ENCODE data around the gene RIMBP2. TPM values are rescaled to one million over a fixed set of nuclear protein-coding genes. Genes with fewer than 3 reads are reported as not detected.
"Not testable (repeated sequence)": the region's sequence is repeated elsewhere in the genome, so short reads cannot be mapped to it uniquely, and the experiment has no call there.

Gene RIMBP2
- total RNA-seq, 1 donor from 2014 or later, result 0.62 TPM

DNA sequence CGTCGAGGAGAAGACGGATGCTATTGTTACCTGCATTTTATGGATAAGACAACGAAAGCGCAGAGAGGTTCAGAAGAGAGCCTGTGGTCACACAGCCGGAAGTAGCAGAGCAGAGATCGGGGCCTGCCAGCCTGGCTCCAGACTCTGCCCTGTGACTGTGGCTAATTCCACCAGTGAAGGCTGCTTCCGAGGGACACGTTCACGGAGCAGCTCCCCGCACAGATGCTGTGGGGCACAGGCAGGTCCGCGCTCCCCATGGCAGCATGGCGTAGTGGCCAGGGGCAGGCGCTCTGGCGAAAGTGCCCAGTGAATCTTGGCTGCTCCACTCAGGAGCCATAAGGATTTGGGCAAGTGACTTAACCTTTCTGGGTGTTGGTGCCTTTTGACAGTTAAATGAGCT is 9.8 kb downstream of the RIMBP2 start:
- DNase-seq, result no peak

DNA sequence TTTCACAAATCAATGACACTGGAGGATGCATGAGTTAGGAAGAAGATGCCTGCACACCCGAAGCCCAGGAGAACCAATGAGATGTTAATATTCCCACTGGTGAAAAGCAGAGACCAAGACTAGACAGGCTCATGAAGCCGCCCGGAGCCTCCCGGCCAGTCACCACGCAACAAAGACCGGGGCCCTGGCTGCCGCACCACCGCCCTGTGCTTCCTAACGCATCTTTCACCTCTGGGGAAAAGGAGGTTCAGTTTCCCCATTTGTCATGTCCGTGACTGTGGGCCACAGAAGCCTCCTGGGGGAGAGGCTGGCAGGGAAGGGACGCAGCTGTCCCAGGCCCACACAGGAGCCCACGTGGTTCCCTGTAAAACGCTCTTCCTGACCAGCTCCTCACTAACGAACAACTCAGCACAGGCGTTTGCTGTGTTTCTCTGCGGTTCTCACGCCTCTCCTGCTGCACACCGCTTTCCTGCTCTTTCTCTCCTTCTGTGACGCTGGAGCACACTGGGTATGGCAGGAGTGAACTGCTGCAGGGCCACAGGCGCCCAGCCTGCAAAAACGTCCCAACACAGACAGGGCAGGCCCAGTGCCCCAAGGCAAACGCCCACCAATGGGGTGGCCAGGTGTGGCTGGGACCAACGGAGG is 10.8 kb downstream of the RIMBP2 start:
- no peak for DNase-seq

DNA sequence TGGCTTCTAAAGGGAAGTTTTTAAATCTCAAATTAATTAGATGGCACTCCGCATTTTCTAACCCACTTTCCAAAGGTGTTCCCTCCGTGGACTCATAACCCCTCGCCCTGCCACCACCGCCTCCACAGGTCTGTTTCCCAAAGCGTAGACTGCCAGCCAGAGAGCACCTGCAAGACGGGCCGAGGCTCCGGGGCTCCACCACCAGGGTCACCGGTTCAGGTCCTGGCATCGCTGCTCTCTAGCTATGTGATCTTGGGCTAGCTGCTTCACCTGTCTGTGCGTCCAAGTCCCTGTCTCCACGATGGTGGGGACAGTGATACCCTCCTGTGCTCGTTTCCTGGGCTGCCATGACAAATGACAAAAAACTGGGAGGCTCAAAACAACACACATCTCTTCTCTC is 11.5 kb downstream of the RIMBP2 start:
- DNase-seq, result no peak

DNA sequence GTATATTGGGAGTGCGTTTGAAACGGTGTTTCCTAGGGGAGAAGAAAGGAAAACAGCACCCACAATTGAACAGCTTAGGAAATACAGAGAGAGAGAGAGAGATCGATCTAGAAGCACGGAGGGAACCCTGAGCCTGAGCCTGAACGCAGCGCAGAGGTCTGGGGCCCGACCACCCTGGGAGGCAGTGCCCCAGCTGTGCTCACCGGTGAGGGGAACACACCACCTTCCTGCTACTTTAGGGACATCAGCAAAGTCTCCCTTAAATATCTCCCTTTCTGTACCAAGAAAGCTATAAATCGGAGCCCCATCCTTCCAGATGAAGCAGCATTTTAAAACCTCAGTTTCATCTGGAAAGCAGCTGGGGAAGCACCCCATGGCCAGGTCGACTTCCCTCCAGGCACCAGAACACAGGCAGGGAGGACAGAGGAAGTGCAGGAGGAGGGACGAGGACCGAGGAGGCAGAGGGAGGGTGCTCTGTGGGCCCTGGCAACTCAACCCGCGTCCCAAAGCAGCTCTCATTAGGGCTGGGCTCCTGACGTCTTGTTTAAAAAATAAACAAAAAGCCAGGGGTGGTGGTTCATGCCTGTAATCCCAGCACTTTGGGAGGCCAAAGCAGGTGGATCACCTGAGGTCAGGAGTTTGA is 12.2 kb downstream of the RIMBP2 start:
- DNase-seq, result no peak

DNA sequence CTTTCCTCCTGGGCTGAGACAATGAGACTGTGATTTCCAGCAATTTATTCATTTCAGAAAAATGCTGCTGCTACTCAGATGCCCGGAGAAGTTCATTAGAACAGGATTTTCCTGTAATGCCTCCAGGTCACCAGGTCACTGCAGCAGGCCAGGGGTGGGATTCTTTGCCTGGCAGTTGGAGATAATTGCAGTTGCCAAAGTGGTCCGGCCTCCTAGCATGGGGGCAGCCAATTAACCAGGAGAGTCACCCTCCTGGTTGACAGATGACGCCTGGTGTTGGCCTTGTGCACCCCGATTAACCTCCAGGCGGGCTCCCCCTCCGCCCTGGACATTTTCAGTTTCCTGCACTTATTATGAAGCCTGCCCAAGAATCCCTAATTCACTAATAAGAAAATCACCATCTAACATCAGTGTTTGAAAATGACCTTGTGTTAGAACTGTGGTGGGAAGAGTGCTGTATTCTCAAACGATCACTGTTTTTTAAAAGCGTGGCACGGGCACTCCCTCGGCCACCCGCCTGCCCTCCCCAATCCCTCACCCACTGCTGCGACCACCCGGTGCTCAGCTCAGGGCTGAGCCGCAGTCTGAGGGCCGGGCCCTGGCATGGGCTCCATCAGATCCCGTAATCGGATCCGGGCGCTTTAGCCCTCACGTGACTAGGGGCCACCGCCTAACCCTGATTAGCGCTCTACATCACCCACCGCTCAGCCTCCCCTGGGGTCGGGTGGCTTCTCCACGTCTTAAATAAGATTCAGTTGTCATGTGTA is 12.9 kb downstream of the RIMBP2 start:
- DNase-seq, result no peak

DNA sequence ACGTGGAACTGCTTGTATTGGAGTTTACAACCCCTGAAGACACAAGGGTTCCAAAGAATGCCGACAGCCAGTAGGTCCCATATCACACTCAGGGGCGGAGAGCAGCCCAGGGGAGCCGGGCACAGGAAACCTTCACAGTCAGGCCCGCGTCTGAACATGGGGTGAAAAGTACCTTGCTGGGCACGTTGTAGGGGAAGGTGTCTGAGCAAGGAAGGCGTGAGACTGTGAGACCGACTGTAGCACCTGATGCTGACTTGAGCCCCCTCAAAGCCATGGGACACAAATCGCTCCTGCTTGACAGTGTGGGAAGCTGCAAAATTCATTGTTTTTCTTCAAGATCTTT is 14.7 kb downstream of the RIMBP2 start:
- DNase-seq, result no peak

DNA sequence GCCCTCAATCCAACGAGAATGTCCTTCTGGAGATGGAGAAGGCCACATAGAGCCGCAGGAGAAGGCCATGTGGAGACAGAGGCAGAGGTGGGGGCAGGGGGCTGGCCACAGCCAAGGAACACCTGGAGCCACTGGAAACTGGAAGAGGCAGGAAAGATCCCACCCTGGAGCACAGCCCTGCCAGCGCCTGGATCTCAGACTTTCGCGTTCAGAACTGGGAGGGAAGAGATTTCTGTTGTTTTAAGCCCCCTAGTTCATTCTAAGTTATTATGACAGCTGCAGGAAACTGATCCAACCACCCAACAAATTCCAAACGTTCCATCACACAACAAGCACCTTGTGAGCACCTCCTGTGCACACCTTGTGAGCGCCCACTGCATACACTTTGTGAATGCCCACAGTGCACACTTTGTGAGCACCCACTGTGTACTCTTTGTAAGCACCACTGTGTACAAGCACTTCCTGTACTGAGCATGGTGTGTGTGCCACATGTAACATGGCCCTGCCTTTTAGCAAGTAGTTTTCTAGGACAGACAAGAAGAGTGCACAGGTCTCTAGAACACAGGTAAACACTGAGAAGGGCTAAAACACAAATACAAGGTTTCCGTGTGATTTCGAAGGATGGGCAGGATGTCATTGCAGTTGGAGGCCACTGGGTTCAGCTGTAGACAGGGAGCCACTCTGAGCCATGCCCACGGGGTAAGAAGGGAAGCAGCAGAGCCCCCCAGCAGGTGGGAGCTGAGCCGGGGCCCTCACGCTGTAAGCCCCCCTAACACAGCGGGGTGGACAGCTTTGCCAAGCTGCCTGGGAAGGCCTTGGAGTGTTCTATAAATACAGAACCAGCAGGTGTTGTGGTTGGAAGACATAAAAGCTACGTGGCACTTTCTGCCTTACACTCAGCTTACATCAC is 15.4 kb downstream of the RIMBP2 start:
- DNase-seq, result no peak

DNA sequence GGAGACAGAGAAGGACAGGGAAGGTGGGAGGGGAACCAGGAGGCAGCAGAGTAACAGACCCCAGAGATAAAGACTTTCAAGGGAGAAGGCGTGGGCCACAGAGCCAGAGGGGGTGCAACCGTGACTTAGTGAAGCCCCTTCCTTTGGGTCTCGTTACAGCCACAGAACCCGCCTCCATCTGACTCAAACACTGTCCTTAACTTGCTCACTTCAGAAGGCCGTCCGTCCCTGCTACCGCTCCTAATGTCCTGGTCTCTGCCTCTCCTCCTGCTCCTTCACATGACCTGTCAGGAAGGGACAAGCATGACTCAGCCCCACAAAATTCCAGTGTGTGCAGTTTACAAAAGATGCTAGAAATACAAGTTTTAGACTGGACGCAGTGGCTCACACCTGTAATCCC is 18.0 kb downstream of the RIMBP2 start:
- DNase-seq, result no peak

DNA sequence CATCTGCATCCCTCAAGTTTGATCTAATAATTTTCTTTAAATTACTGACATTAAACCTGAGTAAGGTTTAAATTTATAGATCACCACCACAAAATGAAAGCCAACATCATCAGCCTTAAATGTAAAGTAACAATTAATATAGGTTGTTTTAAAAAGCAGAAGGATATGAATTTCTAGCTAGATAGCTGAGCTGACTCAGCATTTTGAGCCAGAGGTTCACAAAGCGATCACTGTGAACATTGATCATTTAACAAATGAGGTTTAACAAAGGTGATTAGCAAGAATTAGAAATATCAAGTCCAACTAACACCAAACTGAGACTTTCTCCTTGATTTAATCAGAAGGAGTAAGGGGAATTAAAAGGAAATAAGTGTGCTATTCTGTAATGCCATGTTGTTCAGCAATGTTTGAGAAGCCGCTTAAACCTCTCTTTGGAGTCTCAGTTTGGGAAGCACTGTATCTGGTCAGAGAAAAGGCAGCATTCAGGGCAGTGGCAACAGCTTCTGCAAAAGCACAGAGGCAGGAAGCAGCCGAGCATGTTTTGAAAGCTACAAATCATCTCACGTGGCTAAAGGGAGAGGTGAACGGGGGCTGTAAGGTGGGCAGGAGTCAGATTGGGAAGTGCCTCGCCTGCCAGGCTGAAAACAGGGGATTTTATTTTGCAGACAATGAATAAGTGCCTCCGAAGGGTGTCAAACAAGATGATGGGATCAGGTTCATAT is 19.6 kb downstream of the RIMBP2 start:
- DNase-seq, result no peak

DNA sequence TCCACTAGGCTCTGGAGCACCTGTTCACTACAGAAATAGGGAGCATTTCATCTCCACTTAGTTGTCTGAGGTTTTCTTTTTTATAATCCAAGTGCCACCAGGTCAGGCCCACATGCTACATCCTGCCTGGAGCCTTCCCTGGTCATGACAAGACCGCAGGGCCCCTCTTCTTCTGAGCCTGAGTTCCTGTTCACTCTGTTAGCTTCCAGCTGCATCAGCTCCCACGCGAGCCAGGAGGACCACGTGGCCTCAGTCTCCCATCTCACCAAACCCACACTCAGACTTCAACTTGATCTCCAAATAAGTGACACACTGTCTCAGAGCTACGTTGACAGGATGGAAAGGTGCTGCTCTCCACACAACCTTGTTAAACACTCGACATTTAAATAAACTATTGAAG is 21.0 kb downstream of the RIMBP2 start:
- no peak for DNase-seq

DNA sequence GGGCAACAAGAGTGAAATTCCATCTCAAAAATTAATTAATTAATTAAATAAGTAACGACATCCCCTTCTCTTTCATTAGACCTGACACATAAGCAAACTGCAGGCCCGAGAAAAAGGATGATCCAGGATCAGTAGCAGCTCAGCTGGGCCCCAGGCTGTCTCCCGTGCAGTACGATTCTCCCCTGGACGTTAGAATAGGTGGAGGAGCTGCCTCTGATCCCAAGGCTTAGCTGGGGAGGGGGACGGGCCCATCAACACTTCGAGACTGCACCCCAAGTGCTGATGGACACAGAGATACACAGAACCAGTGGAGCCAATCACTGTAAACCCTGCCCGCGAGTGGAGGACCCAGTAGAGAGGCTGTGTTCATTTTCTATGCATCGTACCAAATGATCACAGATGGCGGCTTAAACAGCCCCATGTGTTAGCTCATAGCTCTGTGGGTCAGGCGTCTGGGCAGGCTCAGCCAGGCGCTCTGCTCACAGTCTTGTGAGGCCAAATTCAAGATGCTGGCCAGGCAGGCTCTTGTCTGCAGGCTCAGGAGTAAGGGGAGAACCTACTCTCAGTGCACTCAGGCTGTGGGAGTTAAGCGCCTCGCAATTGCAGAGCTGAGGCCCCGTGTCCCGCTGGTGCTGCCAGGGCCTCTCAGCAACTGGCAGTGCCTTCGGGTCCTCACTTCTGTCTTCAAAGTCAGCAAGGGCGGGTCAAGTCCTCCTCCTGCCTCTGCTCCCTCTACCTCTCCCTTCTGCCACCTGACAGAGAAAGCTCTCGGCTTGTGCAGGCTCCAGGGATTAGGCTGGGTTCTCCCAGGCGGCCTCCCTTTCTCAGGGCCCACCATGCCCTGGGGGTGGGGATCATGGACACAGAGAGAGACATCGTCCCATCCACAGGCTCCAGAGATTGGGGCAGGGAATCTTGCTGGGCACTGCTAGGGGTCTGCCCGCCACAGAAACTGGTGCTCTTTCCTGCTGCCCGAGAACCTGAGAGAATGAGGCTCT is 26.4 kb downstream of the RIMBP2 start:
- DNase-seq, result no peak

DNA sequence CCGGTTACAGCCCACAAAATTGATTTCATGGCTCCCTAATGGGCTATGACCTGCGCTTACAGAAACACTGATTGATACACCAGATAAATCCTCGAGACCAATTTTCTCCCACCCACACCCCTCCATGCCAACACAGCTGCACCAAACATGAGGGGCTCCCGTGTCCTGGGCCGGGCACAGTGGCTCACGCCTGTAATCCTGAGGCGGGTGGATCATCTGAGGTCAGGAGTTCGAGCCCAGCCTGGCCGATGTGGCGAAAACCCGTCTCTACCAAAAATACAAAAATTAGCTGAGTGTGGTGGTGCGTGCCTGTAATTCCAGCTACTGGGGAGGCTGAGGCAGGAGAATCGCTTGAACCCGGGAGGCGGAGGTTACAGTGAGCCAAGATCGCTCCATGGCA is 27.1 kb downstream of the RIMBP2 start:
- DNase-seq, result not testable (repeated sequence)

DNA sequence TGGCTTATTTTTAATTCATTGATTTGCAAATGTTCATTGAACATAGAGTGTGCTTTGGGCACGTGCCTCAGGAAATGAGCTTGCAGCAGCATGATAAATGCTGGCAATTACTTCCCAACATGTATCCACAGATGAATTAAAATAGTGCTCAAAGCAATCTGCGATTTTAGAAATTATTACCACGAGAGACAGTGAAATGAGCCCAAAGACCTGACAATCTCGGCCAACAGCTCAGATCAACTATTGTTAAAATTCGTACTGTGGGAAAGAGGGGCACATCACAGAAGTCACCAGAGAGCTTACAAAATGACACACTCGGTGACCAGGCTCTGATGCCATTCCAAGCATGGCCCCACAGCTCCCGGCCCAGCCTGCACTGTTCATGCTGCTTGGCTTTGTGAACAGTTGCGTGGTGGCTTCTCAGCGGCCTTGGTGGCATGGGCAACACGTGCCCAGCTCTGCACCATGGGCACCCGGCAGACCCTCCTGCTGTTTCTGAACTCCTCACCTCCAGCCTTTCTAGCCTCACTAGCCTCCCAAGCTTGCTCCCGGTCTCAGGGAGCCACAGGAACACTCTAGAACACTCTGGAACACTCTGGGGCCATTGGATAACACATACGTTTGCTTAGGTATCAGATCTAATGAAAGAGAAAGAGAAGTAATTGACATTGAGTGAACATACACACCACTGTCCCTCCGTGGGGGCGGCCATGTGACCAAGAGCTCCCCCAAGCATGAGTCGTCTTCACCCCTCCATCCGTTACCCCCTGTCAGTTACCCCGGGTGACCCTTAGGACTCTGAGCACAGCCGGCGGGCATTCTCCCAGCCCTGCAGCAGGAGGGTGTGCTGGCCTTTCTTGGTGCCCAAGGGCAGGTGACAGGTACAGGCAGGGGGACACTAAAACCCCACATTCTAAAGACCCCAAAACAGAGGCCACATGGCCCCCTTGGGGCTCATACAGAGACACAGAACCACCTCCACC is 28.0 kb downstream of the RIMBP2 start:
- DNase-seq, result no peak

DNA sequence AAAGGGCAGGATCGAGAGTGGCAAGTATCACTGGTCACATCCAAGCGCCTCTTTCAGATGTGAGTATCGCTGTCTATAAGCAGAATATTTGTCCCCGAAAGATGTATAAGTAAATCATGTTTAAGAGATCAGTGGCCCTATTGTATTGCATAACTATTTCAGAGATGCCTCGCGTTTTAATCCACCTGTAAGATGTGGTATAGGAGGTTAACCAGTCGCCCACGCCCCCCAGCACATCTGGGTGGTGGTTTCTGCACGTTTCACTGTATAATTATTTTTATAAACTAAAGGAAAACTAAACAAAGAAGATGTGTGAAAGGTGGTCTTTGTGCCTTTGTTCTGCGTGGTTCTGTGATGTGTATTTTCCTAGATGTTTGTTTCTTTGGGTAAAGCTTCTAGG is 28.9 kb downstream of the RIMBP2 start:
- DNase-seq, result no peak

DNA sequence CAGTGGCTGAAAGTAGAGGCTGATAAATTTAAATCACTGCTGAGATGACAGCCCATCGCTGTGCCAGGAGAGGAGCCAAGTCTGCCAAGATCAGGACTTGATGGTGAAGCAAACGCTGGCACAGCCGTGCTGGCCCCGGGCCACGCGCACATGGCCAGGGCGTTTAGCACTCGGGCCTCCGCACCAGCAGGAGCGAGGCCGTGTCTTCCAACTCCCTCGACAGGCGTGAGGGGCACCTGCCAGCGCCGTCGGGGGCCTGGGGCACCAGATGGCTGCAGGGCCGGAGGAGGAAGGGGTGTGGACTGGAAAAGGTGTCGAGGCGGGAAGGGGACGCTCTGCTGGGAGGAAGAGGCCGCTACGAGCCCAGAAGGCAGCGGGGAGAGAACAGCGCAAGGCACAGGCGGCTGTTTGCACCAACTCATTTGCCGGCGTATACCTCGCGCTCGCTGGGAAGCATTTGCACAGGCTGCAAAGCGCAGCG is 29.5 kb downstream of the RIMBP2 start:
- no peak for DNase-seq

DNA sequence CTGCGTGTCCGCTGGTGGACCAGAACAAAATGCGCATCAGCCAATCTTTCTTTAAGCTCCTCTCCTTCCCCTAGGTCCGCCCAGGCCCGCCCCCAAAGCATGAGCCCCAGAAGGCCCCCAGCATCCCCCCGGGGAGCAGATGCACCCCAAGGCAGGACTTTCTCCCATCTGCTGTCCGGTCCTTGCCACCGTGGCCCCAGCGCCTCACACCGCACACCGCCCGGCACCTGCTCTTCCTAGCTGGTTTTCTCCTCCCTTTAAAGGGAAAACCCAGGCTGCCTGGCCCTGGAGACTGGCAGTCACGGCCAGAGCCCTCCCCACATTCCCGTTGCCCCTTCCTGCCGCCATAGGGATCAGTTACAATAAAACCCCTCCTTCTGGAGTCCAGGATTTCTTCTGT is 30.2 kb downstream of the RIMBP2 start:
- DNase-seq, result no peak

DNA sequence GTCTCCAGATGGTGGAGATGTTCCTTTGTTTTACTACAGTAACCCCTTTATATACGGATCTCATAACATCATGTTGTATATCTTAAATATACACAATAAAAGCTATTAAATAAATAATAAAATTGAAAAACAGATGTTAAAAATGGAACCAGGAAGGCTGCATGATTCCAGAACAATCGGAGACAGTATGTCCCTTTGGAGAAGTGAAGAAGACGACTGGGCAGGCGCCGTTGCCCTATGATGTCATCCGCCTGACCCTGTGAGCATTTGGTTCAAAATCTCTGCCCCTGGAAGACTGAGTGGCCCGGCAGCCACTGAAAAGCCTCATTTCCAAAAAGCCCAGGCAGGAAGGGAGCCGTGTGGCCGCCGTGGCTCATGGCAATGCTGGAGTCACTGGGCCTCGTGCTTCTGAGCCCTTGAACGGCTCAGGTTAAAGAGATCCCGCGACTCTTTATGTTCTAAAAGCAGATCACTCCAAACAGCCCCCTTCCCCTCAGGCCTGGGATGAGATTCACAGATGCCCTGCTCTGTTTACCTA is 30.8 kb downstream of the RIMBP2 start:
- no peak for DNase-seq

DNA sequence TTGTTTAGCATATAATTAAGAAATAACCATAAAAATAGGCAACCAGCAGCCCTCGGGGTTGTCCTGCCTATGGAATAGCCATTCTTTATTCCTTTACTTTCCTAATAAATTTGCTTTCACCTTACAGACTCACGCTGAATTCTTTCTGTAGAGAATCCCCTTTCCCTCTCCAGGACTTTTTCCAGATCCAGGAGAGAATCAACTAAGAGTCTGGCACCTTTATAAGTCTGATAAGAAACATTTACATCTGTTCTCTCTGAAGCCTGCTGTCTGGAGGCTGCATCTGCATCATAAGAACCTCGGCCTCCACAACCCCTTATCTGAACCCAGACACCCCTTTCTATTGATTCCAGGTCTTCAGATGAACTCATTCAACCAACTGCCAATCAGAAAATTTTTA is 32.3 kb downstream of the RIMBP2 start:
- DNase-seq, result no peak

DNA sequence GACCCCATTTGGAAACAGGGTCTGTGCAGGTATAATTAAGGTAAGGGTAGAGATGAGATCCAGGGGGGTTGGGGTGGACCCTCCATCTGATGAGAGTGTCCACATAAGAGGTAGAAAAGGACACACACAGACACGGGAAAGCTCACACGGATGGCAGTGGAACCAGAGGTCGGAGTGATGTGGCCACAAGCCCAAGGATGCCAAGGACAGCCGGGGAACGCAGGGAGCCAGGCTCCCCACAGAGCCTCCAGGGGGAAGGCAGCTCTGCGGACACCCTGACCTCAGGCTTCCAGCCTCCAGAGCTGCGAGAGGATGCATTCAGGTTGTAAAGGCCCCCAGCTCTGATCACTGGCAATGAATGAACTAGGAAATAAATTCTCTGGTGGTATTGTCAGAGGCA is 33.0 kb downstream of the RIMBP2 start:
- no peak for DNase-seq

Measured in tongue (tissue), 2 donors.